ENCODE data around the gene LRRC74B.

DNA sequence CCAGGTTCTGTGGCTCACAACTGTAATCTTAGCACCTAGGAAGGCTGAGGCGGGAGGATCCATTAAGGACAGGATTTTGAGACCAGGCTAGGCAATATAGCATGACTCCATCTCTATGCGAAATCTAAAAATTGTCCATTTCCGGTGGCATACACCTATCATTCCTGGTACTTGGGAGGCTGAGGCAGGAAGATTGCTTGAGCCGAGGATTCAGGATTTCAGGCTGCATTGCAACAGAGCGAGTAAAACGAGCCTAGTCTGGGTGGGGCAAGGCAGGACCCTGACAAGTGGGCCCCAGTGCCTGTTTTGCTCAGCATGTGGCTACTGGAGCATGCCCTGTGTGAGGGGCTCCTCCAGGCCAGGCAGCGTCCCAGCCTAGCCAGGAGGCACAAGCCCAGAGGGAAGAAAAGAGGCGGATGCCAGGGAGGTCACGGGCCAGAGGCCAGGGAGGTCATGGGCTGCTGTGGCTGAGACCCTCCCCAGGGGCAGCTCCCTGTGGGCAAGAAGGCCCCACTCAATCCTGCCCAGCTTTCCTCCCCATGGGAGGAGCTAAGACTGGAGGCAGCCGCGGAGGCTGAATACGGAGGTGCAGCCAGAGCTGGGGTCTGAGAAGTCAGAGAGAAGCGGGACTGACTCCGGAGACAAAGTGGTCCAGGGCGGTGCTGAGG, 8.4 kb downstream of the LRRC74B start:
- TF ChIP-seq, protein P1, sequence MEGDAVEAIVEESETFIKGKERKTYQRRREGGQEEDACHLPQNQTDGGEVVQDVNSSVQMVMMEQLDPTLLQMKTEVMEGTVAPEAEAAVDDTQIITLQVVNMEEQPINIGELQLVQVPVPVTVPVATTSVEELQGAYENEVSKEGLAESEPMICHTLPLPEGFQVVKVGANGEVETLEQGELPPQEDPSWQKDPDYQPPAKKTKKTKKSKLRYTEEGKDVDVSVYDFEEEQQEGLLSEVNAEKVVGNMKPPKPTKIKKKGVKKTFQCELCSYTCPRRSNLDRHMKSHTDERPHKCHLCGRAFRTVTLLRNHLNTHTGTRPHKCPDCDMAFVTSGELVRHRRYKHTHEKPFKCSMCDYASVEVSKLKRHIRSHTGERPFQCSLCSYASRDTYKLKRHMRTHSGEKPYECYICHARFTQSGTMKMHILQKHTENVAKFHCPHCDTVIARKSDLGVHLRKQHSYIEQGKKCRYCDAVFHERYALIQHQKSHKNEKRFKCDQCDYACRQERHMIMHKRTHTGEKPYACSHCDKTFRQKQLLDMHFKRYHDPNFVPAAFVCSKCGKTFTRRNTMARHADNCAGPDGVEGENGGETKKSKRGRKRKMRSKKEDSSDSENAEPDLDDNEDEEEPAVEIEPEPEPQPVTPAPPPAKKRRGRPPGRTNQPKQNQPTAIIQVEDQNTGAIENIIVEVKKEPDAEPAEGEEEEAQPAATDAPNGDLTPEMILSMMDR (IDR thresholded peaks at IDR 0.05) = no peak
- no peak for TF ChIP-seq POLR2A (IDR thresholded peaks at IDR 0.05)
